ENCODE data around the gene TWF2. TPM values are rescaled to one million over a fixed set of nuclear protein-coding genes. Genes with fewer than 3 reads are reported as not detected.

The TWF2 gene
- total and polyA plus RNA-seq, 12 donors: 13.6 to 95.6 (median 48.4) TPM

DNA sequence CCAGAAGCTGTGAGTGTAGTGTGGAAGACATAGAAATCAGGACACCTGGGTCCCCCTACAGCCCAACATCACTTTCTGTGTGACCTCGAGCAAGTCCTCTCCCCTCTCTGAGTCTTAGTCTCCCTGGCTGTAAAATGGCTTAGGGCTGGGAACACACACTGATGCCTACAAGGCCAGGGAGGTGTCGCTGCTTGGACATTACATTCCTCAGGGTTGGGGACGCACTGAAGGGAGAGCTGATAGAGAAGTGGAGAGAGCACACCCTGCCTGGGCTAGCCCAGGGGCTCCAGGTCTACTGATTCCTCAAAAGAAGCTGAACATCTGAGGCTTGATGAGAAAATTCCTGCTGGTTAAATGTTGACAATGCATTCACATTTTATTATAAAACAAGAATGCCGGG lies 47.3 kb downstream of the TWF2 start:
- Histone ChIP-seq H3K4me3 (no peak overlapping the region), H3K4me1 (replicated peaks in 1 of 2) (peaks cover 61 to 75% of the 10 kb centered on the region in 2 donors), H3K27ac (peak overlapping the region in 4 of 5 donors; percentile 9 to 94 (median 80)), H3K36me3 (replicated peaks in 1 of 2) (no peaks in the 10 kb centered on the region), H3K27me3 (no peaks in the 10 kb centered on the region), H3K9me3 (replicated peaks in 1 of 3) (no peaks in the 10 kb centered on the region)
- no peak for TF ChIP-seq POLR2A (IDR thresholded peaks at IDR 0.05)
- TF ChIP-seq, protein P1, sequence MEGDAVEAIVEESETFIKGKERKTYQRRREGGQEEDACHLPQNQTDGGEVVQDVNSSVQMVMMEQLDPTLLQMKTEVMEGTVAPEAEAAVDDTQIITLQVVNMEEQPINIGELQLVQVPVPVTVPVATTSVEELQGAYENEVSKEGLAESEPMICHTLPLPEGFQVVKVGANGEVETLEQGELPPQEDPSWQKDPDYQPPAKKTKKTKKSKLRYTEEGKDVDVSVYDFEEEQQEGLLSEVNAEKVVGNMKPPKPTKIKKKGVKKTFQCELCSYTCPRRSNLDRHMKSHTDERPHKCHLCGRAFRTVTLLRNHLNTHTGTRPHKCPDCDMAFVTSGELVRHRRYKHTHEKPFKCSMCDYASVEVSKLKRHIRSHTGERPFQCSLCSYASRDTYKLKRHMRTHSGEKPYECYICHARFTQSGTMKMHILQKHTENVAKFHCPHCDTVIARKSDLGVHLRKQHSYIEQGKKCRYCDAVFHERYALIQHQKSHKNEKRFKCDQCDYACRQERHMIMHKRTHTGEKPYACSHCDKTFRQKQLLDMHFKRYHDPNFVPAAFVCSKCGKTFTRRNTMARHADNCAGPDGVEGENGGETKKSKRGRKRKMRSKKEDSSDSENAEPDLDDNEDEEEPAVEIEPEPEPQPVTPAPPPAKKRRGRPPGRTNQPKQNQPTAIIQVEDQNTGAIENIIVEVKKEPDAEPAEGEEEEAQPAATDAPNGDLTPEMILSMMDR (IDR thresholded peaks at IDR 0.05): no peak
- intact Hi-C loops (cut with DNase I): no loop called here
- 68 to 77% (median 75%) methylated on average over 4 of the region's 4 CpGs for WGBS, 4 donors
- peak in 2 of 7 donors; percentile 30 to 61 for DNase-seq

DNA sequence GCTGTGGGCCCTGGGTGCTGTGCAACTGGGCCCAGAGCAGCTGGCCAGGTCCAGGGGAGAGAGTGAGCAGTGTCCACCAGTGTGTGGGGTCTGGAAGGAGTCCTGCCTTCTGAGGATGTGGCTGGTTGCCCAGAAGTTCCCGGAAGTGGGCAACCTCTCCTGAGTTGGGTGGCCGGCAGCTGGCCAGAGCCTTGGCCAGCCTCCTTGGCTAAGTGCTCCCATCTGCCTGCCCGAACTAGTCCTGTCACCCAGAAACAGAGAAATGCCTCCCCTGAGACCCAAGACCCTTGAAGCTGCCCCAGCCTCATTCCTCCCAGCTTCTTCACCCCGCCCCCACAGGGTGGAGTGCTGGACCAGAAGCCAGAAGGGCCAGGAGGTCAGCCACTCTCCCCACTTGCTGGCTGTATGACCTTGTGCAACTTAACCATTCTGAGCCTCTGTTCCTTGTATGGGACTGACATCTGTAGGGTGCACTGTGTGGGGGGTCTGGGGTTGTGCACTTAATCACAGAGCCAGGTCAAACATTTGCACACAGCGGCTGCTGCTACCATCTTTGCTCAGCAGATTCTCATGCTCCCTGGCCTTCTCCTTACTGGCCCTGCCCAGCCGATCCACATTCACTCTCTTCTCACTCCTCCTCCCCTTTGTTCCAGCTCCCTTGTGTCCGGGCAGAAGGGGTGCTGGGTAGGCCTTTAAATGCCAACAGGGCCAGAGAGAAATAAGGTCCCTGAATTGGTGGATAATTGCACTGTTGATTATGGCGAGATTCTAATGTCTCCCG lies 48.5 kb downstream of the TWF2 start:
- Histone ChIP-seq H3K4me1 (replicated peaks in 1 of 2) (peaks cover 52 to 63% of the 10 kb centered on the region in 2 donors), H3K36me3 (replicated peaks in 1 of 2) (no peaks in the 10 kb centered on the region), H3K4me3 (no peak overlapping the region), H3K27ac (peak overlapping the region; percentile 65 to 94 (median 75)), H3K27me3 (no peaks in the 10 kb centered on the region), H3K9me3 (replicated peaks in 1 of 3) (no peaks in the 10 kb centered on the region)
- DNase-seq: peak in 3 of 7 donors; percentile 64 to 67 (median 66)
- 40 to 58% (median 55%) methylated on average over 6 to 9 of the region's 9 CpGs for WGBS, 4 donors
- intact Hi-C loops (cut with DNase I): no loop called here
- TF ChIP-seq, protein P1 (IDR thresholded peaks at IDR 0.05): no peak
- no peak for TF ChIP-seq POLR2A (IDR thresholded peaks at IDR 0.05)

DNA sequence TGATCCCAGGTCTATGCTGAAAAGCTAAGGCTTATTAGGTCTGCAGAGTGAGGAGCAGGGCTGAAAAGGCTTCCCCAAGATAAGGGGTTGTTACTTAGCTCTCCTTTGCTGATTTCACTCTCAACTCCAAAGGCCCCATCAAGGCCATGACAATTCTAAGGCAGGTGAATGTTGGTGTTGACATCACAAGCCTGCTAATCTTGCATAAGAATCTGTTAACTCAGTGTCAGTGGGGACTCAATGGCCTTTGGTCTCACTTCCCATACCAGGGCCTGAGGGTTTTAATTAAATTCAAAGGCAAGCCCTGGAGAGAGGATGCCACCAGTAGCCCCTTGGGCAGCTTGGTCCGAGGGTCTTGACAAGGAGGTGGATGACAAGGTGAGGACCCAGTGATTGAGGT lies 50.4 kb downstream of the TWF2 start:
- intact Hi-C loops (cut with DNase I): no loop called here
- Histone ChIP-seq H3K4me3 (no peak overlapping the region), H3K9me3 (replicated peaks in 1 of 3) (no peaks in the 10 kb centered on the region), H3K27me3 (no peaks in the 10 kb centered on the region), H3K4me1 (replicated peaks in 1 of 2) (peaks cover 42 to 48% of the 10 kb centered on the region in 2 donors), H3K27ac (peak overlapping the region; percentile 40 to 94 (median 75)), H3K36me3 (replicated peaks in 1 of 2) (no peaks in the 10 kb centered on the region)
- no peak for TF ChIP-seq POLR2A (IDR thresholded peaks at IDR 0.05)
- TF ChIP-seq, protein P1 (IDR thresholded peaks at IDR 0.05): no peak
- no peak for DNase-seq
- 55 to 80% (median 63%) methylated on average over 1 of the region's 1 CpG for WGBS, 4 donors

DNA sequence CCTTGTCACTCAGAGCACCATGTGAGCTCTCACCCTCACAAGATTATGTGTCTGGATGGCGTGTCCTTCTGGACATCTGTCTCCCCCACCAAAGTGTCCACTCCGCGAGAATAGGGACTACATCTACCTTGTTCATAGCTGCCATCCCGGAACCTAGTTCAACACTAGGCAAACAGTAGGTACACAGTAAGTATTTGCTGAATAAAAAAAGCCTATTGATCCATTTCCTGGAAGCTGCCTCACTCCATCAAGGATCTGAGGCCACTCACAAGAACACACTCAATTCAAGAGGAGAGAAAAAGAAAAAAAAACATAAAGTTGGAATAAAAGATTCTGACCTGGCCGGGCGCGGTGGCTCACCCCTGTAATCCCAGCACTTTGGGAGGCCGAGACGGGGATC lies 52.2 kb downstream of the TWF2 start:
- H3K4me1 ChIP-seq (replicated peaks in 1 of 2): peaks cover 43 to 47% of the 10 kb centered on the region in 2 donors
- TF ChIP-seq, protein P1 (IDR thresholded peaks at IDR 0.05): no peak
- TF ChIP-seq POLR2A (IDR thresholded peaks at IDR 0.05): no peak
- H3K27me3 ChIP-seq: no peaks in the 10 kb centered on the region
- no peaks in the 10 kb centered on the region for H3K9me3 ChIP-seq (replicated peaks in 1 of 3)
- WGBS, 4 donors: 97 to 98% (median 97%) methylated on average over 9 of the region's 9 CpGs
- H3K4me3 ChIP-seq: no peak overlapping the region
- no peak for DNase-seq
- H3K36me3 ChIP-seq (replicated peaks in 1 of 2): no peaks in the 10 kb centered on the region
- H3K27ac ChIP-seq: peak overlapping the region in 1 of 5 donors; percentile 21
- intact Hi-C loops (cut with DNase I): no loop called here

Data from adrenal gland (tissue), 12 donors.